ENCODE results near the gene CEP55.
"Not testable (repeated sequence)": the region's sequence is repeated elsewhere in the genome, so short reads cannot be mapped to it uniquely, and the experiment has no call there.

Gene CEP55

GRCh38 chr10:93515071-93516005 is 18.9 kb downstream of the CEP55 start:
- no peak for ATAC-seq

- no peak for ATAC-seq
Measured at GRCh38 chr10:93516006-93516380, 19.6 kb downstream of the CEP55 start.

- no peak for ATAC-seq
Measured at GRCh38 chr10:93518531-93518930, 22.1 kb downstream of the CEP55 start.

- no peak for ATAC-seq
Measured at GRCh38 chr10:93535293-93535692, 38.9 kb downstream of the CEP55 start.

- not testable (repeated sequence) for ATAC-seq
Measured at GRCh38 chr10:93540871-93541270, 44.5 kb downstream of the CEP55 start.

- ATAC-seq: peak in 1 of 2 donors; percentile 27
Measured at GRCh38 chr10:93541402-93542357, 45.3 kb downstream of the CEP55 start.

GRCh38 chr10:93542358-93542791 is 46.0 kb downstream of the CEP55 start:
- no peak for ATAC-seq

GRCh38 chr10:93546995-93547394 is 50.6 kb downstream of the CEP55 start:
- ATAC-seq: not testable (repeated sequence)

GRCh38 chr10:93547522-93547921 is 51.1 kb downstream of the CEP55 start:
- no peak for ATAC-seq

GRCh38 chr10:93548376-93549071 is 52.1 kb downstream of the CEP55 start:
- ATAC-seq: no peak

GRCh38 chr10:93550606-93551005 is 54.2 kb downstream of the CEP55 start:
- no peak for ATAC-seq

- no peak for ATAC-seq
Measured at GRCh38 chr10:93552780-93553179, 56.4 kb downstream of the CEP55 start.

- ATAC-seq: no peak
Measured at GRCh38 chr10:93553482-93554315, 57.3 kb downstream of the CEP55 start.

- ATAC-seq: no peak
Measured at GRCh38 chr10:93554316-93554663, 57.9 kb downstream of the CEP55 start.

- no peak for ATAC-seq
Measured at GRCh38 chr10:93554760-93555432, 58.5 kb downstream of the CEP55 start.

- ATAC-seq: no peak
Measured at GRCh38 chr10:93559490-93559889, 63.1 kb downstream of the CEP55 start.

- ATAC-seq: no peak
Measured at GRCh38 chr10:93560541-93560940, 64.1 kb downstream of the CEP55 start.

- ATAC-seq: no peak
Measured at GRCh38 chr10:93565446-93565845, 69.0 kb downstream of the CEP55 start.

GRCh38 chr10:93566435-93567276 is 70.2 kb downstream of the CEP55 start, which contains the start of gene FFAR4:
Gene FFAR4, plus strand, starts transcription at chr10:93566665. Its CDS starts 56 bp downstream, at chr10:93566721.
- ATAC-seq: no peak

Data from activated CD4-positive, CD25-positive, alpha-beta regulatory T cell treated with anti-CD3 and anti-CD28 coated beads, Interleukin-2, amount 50 U/mL, for 24 hours (primary cell).